ENCODE results near the gene WWOX.

DNA sequence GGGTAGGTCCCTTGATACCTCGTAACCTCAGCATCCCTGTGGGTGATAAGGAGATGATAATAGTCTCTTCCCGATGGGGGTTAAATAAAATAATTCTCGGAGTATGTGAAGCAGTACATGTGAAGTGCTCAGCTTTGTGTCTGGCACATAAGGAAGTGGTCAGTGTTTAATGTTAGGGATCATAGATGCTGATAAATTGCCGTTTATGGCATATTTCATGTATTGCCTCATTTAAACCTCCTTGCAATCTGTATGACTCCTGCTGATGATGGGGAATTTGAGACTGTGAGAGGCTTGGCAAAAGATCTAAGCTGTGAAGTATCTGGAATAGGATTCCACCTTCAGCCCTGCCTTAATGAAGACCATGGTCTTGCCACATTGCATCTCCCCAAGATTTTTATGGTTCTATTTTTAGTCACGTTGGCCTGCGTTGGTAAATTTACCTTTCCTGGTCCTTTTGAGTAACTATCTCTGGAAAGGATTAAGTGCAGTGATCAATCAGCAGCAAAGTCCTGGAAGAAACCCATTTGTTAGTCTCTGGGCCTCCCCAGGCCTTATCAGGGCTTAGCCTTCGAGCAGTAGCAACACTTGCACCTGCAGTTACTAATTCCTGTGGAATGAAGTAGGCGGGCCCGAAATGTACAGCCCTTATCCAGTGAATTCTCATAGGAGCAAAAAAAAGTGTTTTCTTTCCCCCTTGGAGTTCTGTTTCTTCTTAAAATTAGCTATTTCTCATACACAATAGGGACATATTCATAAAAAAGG, 144.9 kb downstream of the WWOX start:
- TF ChIP-seq, protein P1, sequence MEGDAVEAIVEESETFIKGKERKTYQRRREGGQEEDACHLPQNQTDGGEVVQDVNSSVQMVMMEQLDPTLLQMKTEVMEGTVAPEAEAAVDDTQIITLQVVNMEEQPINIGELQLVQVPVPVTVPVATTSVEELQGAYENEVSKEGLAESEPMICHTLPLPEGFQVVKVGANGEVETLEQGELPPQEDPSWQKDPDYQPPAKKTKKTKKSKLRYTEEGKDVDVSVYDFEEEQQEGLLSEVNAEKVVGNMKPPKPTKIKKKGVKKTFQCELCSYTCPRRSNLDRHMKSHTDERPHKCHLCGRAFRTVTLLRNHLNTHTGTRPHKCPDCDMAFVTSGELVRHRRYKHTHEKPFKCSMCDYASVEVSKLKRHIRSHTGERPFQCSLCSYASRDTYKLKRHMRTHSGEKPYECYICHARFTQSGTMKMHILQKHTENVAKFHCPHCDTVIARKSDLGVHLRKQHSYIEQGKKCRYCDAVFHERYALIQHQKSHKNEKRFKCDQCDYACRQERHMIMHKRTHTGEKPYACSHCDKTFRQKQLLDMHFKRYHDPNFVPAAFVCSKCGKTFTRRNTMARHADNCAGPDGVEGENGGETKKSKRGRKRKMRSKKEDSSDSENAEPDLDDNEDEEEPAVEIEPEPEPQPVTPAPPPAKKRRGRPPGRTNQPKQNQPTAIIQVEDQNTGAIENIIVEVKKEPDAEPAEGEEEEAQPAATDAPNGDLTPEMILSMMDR (conservative IDR thresholded peaks at IDR 0.05; ENCODE audit: low read depth, low read length), result no peak
- TF ChIP-seq EZH2 (IDR thresholded peaks at IDR 0.05; ENCODE audit: low read length, unreplicated experiment) (no peak), EZH2phosphoT487 (IDR thresholded peaks at IDR 0.05; ENCODE audit: borderline replicate concordance, low read length) (no peak)
